ENCODE results near the gene LGALS3BP.

LGALS3BP gene

DNA sequence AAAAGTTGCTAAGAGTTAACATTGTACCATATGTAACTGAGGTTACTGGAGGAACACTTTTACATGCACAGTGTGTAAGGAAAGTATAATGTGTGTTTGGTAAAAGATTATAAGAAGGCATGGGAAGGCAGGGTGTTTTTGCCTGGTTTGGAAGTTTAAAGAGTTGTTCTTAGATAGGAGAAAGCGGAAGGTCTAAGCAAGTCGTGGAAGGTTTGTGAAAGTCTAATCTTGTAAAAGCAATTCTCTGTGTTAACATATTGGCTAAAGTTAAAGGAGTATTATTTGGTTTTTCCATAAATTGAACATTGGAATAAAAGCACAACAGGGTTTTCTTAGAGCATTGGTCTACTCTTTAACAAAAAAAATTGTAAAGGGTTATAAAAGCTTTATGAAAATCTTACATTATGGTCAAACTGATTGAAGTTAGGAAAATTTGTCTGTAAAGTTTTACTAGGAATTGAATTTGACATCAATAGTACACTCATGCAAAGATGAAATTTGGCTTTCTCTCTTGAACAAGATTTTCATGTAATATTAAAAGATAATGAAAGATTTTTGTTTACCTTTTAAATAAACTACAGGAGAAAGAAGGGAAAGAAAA lies 34.5 kb upstream of the LGALS3BP start:
- DNase-seq: peak; percentile 10

GRCh38 chr17:79012563-79013134 lies 32.9 kb upstream of the LGALS3BP start:
- no peak for DNase-seq

DNA sequence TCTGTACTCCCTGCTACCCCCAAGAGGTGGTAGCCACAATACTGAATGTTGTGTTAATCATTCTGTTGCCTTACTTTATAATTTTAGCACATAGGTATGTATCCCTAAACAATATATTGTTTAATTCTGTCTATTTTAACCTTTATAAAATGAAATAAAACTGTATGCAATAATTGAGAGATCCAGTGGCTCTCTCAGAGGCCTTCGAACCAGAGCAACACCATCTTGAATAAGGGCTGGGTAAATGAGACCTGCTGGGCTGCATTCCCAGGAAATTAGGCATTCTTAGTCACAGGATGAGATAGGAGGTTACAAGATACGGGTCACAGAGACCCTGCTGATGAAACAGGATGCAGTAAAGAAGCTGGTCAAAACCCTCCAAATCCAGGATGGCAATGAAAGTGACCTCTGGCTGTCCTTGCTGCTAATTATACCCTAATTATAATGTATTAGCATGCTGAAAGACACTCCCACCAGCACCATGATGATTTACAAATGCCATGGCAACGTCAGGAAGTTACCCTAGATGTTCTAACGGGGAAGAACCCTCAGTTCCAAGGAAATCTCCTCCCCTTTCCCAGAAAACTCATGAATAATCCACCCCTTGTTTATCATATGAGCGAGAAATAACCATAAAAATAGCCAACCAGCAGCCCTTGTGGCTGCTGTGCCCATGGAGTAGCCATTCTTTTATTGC lies 31.9 kb upstream of the LGALS3BP start:
- no peak for DNase-seq

- DNase-seq: no peak
Observed at GRCh38 chr17:79010304-79010646, 30.6 kb upstream of the LGALS3BP start.

GRCh38 chr17:79009397-79010303 lies 29.9 kb upstream of the LGALS3BP start, which contains the start of gene CANT1:
Gene CANT1, minus strand, starts transcription at chr17:79009764. Its CDS starts 12,142 bp downstream, at chr17:78997622.
- peak; percentile 91 for DNase-seq

GRCh38 chr17:79008666-79009387 lies 29.1 kb upstream of the LGALS3BP start:
- DNase-seq: no peak

DNA sequence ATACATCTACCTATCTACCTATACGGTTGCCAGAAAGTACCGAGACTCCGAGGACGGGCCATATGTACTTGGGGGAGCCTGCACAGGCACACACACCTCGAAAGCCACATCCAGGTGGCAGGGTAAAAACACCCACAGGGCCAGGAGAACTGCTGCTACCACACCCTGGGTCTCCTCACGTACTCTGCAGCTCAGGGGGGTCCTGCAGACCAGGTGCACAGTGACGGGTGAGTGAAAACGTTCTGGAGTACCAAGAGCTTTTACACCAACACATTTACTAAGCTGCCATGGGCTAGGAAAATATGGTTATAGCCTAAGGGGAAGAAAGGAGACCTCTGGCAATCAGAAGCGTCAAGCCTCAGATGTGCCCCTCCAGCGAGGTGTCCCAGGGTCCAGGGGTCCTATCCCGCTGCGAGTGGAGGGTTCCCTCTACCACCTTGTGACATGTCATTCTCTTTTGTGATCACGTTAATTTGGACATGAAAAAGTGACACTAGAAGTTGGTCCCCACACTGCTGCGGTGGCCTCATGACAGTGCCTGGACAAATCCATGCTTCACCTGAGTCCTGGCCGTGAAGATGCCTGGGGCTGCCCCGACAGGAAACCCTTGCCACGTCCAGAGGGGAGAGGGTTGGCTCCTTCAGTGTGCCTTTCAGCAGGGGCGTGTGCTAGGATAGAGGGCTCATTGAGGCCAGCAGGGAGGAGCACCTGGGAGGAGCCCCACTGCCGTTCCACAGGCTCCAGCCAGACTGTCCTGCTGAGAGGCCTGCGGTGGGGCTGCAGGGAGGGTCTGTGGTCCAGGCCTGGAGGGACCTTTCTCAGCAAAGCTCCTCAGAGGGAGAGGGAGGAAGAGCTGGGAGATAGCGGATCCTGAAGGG lies 28.0 kb upstream of the LGALS3BP start:
- DNase-seq: no peak

DNA sequence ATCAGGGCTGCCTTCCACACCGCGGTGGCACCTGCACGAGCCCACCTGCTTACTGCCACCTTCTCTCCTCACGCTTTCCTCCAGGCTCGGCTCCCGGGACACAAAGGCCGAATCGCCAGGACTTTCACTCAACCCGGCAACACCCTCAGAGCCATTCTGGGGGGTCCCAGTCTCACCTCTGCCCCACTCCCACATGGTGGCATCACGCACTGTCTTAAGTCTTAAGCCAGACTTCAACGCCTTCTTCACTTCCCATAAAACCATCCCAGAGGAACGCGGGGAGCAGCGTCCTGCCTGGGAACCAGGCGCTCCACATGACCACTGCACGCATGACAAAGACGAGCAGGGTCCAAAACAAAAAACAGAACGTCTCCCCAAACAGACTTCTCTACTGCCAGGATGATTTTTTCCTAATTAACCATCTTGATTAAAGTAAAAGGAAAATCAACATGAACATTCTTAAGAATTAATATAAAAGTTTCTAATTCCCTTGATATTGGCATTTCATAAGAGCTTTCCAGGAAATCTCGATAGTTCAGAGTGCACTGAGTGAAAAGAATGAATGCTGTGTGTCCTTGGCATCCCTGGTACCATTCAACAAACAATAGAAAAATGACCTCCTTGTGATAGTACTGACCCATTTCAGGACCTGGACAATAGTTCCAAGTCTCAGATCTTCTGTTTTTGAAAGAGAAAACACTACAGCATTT lies 27.2 kb upstream of the LGALS3BP start:
- no peak for DNase-seq

- DNase-seq: no peak
Observed at GRCh38 chr17:79006046-79006445, 26.3 kb upstream of the LGALS3BP start.

DNA sequence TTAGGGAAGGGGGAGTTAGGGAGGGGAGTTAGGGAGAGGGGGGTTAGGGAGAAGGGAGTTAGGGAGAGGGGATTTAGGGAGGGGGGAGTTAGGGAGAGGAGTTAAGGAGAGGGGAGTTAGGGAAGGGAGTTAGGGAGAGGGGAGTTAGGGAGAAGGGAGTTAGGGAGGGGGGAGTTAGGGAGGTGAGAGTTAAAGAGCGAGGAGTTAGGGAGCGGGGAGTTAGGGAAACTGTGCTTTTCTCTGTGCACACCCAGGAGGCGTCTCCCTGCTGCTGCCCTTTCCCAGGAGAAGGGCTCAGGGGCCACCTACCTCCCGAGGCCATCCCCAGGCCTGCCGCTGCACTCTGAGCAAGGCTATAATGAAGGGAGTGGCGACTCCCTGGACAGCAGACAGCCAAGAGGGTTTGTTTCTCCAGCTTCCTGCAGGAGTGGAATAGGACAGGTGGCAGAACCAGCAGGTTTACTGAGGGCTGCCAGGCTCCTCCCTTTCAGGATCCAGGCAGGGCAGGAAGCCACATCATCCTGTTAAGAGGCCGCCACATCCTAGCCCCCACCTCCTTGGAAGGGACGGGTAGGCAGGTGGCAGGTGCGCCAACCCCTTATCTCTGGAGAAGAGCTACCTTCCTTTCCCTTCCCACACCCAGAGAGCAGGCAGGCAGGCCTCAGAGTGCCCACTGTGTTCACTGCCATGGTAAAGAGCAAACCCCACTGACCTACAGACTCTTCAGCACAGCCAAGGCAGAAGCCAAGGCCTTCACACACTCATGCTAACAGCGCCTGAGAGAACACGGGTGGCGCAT lies 25.5 kb upstream of the LGALS3BP start:
- no peak for DNase-seq

DNA sequence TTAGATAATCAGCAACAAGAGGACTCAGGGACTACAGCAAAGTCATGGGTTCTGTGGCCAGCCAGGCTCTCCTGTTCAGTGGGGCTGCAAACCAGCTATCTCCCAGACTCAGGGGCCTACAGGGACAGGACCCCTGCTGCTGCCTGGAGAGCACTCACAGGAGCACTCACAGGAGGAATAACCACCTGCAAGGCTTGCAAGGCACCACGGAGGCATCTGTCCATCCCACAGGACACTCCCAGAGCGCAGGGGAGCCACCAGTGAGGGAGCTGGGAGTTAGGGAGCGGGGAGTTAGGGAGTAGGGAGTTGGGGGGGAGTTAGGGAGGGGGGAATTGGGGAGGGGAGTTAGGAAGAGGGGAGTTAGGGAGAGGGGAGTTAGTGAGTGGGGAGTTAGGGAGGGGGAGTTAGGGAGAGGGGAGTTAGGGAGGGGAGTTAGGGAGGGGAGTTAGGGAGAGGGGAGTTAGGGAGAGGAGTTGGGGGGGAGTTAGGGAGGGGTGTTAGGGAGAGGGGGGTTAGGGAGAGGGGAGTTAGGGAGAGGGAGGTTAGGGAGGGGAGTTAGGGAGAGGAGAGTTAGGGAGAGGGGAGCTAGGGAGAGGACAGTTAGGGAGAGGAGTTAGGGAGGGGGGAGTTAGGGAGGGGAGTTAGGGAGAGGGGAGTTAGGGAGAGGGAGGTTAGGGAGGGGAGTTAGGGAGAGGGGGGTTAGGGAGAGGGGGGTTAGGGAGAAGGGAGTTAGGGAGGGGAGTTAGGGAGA lies 24.1 kb upstream of the LGALS3BP start:
- no peak for DNase-seq

GRCh38 chr17:79002796-79003593 lies 23.3 kb upstream of the LGALS3BP start:
- no peak for DNase-seq

- no peak for DNase-seq
Observed at GRCh38 chr17:79002291-79002690, 22.6 kb upstream of the LGALS3BP start.

GRCh38 chr17:79001190-79002020 lies 21.7 kb upstream of the LGALS3BP start:
- no peak for DNase-seq

- DNase-seq: no peak
Observed at GRCh38 chr17:79000396-79001189, 20.9 kb upstream of the LGALS3BP start.

DNA sequence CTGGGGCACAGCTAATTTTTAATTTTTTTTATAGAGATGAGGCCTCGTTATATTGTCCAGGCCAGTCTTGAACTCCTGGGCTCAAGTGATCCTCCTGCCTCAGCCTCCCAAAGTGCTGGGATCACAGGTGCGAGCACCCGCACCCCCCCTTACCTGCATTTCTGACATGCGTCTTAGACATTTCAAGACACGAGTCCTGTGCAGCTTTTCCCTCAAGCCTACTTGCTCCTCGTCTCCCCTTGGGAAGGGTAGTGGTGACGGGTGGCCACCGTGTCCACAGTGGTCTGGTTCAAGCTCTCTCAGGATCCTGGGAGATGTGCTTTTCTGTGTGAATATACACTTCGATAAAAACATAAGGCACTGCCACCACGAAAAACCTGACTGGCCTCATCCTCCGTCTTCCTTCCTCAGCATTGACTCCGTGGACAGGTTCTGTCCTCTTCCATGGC lies 20.2 kb upstream of the LGALS3BP start:
- no peak for DNase-seq
